NCI-H774 (cell line): ENCODE results near the gene JSRP1.

ENCODE experiments used
- DNase-seq: peaks from one replicate; lab custom pipeline; 2025; lab: John Stamatoyannopoulos, UW

JSRP1 gene, protein sequence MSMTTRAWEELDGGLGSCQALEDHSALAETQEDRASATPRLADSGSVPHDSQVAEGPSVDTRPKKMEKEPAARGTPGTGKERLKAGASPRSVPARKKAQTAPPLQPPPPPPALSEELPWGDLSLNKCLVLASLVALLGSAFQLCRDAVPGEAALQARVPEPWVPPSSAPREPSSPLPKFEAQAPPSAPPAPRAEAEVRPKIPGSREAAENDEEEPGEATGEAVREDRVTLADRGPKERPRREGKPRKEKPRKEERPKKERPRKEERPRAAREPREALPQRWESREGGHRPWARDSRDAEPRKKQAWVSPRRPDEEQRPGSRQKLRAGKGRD

DNA sequence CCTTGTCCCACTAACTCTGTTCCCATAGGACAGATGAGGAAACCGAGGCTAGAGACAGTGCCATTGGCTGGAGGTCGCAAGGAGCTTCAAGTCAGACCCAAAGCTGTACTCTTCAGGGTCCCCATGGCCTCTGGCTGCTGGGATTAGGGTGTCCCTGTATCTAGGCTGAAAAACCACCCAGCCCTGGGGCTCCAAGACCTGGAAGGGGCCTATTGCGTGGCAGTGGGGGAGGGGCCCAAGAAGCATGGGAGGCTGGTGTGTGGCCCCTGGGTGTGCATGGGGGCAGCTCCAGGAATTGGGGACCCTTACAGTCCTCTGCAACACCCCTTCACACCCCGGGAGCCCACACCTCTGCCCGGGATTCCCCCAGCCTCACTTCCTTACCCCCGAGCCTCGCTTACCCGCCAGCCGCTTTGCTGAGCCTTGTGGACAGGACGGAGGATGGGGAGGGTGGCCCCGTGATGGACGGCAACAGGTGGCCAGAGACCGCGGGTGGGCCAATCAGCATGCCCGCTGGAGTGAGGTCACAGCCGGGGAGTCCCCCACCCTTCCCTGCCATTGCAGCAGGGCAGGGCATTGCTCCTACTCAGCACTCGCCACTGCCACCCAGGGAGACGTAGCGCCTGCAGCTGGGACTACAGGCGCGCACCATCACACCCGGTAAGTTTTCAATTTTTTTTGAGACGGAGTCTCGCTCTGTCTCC, at the start of gene JSRP1:
JSRP1 (minus strand) TSS at position 436 of the 704 bp plus-strand sequence. CDS start 1,103 bp downstream, outside the sequence.
- DNase-seq: peak; percentile 89

DNA sequence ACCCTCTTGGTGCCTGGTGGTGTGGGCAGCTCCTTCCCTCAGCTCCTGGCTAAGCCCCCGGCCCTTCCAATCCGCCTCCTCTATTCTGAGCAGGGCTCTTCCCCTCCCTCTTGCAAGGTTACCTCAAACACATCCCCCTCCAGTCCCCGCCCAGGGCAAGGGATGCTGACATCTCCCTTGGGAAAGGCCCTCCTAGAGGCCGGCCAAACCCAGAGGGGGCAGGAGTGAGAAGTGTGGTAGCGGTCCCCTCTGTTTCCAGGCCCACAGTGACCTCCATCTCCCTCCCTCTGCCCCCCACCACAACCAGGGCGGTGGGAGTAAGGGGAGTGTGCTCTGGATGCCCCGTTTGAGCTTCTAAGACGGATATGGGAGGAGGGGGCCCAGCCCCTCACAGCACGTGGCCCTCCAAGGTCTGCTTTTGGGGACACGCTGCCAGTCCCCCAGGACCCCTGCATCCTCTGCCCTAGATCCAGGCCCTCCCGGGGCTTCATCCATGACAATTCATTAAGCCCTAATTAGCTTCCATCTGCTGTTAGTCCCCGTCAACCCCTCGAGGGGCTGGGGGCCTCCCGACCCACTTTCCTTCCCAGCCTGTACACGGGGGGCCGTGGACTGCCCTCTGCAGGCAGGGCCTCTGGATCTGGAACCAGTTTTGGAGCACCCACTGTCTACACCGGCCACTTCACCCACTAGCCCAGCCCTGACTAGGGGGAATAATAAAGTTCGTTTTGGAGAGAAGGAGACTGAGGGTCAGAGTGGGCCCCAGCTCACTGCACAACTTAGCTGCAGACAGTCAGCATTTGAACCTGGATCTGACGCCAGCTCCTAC, 49.4 kb upstream of the JSRP1 start:
- DNase-seq: no peak

DNA sequence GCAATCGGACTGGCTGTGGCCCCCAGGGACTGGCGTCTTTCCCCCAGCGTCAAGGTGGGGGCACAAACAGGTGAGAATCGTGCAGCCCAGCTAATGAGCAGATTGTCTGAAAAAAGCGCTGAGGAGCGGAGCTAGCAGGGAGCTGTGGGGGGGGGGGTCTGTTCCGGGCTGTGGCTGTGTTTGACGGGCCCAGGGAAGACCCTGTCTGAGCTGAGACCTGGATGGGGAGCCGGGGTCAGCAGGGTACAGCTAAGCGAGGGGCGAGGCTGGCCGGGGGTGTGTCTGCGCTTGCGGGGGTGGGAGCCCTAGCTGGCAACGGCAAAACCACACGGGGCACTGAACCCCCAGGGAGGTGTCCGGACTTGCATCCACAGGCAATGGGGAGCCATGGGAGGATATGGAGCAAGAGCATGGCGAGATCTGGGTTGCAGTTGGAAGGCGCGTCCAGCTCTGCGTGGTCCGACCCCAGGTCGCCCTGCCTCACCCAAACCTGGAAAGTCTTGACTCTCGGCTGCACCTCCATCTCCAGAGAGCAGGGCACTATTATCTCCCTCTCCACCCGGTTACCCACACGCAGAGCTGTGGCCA, 47.1 kb upstream of the JSRP1 start:
- DNase-seq: no peak

DNA sequence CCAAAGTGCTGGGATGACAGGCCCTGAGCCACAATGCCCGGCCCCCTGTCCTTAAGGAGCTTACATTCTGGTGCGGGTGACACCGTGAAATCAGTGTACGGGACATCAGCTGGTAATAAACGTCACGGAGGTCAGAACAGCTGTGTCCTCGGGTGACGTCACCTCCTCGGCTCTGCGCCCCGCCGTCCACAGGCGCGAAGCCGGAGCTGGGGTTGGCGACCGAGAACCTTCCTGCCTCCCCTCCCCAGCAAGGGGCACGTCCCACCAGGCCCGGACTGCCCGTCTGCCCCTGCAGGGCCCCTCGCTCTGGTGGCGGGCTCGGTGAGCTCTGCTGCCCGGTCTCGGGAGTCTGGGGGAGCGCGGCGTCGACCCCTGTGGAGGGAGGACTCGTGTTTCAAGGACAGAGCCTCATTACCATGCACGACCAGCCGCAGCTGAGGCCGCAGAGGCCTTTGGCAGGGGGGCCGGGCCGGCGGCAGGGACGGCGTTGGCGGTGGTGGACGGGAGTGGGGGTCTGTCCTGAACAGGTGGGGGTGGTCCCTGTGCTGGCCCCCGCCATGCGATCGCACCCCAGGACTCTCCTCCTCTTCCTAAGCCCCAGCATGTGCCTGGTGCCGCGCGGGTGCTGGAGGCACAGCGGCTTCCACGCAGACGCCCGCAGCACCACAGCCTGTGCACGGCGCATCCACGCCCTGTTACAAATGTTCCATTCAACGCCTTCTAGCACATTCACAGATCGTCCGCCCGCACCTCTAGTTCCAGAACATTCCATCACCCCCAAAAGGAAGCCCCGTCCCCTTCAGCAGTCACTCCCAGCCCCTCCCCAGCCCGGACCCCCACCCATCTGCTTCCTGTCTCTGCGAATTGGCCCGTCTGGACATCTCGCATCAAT, 46.3 kb upstream of the JSRP1 start:
- DNase-seq: no peak

DNA sequence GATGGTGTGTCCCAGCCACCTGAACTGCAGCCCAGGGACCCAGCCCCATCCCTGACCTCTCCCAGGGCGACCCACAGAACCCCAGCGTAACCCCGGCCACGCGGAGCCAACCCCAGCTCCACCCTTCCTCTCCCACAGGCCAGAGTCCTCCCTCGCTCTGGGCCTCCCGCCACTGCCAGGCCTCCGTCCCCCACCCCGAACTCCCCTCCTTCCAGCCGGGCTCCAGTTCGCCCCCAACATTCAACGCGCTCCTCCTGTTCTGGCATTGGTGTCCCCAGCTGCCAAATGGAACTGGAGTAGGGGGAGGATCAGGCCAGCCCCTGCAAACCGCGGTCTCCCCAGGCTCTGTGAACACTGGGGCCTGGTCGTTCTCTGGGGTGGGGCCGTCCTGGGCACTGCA, 44.3 kb upstream of the JSRP1 start:
- no peak for DNase-seq

DNA sequence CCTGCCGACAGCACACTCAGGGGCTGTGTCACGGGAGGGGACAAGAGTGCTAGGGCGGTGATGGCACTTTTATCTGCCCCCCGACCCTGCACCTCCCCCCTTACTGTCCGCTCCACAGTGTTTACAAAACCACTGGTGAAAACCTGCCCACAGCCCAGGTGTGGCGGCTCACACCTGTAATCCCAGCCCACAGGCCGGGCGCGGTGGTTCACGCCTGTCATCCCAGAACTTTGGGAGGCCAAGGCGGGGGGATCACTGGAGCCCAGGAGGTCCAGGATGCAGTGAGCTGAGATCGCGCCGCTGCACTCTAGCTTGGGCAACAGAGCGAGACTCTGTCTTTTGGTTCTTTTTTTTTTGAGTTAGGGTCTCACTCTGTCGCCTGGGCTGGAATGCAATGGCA, 39.9 kb upstream of the JSRP1 start:
- no peak for DNase-seq

DNA sequence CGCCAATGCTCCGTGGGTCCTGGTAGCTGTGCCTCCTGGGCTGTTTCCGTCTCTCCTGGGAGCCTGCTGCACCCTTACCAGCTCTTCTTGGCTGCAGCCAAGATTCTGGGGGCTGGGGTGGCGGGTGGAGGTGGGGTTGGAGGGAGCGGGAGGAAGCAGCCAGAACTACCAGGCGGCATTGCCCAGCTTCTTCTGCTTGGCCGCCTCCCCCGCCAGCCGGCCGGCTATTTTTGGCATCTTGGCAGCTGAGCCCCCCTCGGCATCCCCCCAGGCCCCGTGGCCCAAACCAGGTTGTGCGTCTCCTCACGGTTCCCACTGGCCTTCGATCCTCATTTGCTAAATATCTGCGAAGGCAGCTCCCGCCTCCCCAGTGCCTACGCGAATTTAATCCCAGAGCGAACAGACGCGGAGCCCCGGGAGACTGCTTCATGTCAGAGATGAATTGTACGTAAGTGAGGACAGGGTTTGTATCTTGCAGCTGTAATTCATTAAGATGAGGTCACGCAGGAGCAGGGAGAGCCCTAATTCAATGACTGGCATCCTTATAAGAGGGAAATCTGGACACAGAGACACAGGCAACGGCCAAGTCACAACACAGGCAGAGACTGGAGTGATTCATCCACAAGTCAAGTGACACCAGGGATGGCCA, 38.6 kb upstream of the JSRP1 start:
- DNase-seq: no peak

DNA sequence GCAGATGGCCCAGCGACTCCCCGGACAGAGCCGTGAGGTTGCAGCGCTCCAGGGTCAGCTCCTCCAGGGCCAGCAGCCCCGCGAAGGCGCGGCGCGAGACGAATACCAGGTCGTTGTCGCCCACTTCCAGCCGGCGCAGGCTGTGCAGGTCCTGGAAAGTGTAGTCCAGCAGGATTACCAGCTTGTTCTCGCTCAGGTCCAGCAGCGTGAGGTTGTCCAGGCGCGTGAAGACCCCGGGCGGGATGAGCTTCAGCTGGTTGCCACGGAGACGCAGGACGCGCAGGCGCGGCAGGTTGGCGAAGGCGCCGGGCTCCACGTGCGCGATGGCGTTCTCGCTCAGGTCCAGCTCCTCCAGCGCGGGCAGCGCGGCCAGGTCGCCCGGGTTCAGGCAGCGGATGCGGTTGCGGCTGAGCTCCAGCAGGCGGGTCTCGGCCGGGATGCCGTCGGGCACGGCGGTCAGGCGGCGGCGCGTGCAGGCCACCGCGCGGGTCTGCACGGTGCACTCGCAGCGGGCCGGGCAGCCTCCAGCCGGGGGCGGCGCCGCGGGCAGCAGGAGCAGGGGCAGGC, 35.1 kb upstream of the JSRP1 start:
- no peak for DNase-seq

DNA sequence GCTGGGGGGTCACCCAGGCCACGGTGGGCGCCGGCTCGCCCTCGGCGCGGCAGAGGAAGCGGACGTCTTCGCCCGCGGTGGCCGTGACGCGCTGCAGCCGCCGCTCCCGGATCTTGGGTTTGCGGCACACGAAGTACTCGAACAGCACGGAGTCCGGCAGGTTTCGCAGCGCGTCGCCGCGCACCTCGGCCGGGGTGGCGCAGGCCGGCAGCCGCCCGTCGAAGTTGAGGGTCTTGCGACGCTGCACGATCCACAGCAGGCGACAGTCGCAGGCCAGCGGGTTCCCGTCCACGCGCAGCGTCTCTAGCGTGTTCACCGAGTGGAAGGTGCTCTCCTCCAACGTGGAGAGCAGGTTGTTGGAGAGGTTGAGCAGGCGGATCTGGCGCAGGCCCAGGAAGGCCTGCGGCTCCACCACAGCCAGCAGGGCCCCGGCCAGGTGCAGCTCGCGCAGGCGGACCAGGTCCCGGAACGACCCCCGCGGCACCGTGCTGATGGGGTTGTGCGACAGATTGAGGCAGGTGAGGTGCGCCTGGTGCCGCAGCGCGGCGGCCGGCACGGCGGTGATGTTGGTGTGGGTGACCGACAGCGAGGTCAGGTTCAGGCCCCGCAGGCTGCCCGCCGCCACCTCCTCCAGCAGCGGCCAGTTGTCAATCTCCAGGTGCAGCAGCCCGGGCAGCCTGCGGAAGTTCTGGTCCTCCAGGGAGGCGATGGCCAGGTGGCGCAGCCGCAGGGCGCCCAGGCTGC, 34.4 kb upstream of the JSRP1 start:
- DNase-seq: no peak

DNA sequence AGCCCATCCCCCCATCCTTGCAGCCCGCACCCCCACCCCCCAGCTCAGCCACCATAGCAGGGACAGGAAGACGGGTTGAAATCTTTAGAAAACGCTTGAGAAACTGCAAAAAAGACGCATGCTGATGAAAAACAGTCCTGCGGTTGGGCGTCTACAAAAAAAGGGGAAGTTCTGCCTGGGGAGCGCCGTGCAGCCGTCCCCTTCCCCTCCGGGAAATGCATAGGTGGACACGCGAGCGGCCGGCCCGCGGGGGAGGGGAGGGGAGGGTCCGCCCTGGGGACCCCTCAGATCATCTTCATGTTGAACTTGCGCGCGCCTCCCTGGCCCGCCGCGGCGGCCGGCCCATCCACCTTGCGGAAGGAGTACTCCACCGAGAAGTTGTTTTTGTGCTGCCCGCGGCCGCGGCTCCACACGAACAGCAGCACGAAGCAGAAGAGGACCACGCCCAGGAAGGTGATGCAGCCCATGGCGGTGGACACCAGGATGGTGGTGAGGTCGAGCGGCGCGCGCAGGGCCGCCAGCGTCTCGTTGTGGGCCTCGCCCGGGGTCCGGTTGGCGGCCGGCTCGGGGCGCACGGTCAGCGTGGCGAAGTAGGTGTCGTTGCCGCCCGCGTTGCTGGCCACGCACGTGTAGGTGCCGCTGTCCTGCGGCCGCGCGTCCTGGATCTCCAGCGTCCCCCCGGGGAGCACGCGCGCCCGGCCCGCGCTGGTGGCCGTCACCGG, 33.7 kb upstream of the JSRP1 start:
- DNase-seq: no peak

DNA sequence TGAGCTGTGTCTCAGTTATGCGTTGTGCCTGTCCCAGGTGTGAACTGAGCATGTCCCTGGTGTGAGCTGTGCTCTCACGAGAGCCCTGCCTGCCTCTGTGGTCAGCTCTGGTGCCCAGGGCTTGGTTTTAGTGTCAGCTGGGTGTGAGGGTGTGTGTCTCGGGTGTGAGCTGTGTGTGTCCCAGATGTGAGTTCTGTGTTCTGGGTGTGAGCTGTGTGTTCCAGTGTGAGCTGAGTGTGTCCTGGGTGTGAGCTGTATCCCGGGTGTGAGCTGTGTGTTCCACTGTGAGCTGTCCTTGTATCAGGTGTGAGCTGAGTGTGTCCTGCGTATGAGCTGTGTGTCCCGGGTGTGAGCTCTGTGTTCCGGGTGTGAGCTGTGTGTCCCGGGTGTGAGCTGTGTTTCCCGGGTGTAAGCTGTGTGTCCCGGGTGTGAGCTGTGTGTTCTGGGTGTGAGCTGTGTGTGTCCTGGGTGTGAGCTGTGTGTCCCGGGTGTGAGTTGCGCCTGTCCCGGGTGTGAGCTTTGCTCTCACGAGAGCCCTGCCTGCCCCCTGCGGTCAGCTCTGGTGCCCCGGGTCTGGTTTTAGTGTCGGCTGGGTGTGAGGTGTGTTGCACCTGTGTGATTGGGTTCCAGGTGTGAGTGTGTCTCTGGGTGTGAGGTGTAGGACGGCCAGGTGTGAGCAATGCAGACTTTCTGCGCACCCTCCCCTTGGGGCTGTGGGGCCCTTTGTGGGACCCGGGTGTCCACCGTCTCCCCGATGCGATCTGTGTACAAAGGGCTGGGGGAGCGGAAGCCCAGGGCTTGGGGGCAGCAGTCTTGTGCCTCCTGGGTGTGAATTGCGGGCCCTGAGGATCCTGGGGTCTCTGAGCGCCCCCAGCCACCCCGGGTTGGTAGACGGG, 32.8 kb upstream of the JSRP1 start:
- no peak for DNase-seq

DNA sequence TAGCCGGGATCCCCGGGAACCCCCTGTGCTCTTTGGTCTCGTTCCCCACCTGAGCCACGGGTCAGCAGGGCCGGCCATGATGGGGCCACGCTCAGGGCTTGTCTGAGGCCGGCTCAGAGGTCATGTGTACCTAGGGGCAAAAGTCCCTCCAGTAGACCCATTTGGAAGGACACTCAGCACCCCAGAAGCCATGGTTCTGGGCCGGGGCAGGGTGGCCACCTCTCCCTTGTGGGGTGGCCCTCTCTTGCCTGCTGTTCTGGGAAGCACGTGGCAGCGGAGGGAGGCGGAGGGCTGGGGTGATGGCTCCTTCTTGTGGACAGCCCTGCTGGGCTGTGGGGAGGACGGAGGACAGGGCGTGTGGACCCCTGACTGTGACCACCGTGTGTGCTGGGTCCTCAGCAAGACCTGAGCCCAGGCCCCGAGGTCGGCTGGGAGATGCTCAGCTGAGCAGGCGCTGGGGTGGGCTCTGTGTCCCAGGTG, 32.2 kb upstream of the JSRP1 start:
- DNase-seq: no peak

DNA sequence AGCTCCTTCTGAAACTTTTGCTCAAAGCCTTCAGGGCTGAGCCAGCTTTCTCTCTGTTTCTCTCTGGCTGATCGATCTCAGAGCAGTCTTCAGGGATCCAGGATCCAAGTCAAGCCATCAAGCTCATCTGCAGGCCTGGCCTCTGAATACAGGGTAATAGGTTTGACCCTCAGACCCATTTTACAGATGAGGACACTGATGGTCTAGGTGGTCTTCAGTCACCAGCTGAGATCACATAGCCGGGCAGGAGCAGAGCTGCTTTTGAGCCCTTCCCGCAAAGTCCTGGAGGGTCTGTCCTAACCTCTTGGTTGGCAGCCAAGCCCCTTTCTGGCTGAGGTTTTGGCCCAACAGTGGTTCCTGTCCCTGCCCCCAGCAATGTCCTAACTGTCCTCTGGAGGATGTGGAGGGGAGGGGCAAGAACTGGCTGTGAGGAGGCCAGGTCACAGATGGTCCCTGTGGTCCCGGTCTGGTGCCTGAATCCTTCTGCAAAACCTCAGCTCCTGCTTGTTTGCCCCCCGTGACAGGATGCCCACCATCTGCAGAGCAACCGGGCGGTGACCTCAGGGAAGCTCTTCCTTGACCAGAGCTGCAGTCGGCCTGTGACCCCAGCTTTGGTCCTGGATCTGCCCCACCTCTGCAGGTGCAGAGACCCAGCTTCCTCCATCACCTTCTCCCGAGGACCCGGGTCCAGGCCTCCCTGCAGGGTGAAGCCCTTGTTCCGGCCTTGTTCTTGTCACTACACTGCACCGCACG, 31.5 kb upstream of the JSRP1 start:
- no peak for DNase-seq

DNA sequence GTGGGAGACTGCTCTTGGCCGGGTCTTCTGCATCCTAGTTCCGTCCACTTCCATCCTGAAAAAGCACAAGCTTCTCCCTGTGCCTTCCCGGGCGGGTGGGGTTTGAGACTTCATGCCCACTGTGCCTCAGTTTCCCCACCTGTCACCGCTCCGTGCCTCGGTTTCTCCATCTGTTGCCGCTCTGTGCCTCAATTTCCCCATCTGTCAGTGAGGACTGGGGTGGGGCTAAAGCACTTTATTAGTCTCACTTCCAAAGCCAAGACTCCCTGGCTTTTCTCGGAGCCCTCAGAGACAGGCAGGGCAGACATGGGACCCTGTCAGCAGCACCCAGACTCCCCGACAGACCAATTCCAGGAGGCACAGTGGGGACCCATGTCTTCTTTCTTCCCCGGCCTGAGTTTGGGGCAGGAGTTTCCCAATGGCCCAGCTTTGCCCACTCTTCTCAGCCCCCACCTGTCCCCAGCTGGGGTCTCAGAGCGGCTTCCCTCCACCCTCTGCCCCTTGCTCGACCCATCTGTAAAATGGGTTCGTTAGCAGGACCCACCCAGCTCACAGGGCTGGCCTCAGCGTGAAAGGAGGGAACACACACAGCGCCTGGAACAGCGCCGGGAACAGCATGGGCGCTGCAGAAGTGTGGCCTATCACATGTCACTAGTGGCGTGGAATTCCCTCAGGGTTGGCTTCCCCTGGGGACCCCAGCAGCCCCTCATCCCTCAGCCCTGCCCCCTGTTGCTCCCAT, 30.4 kb upstream of the JSRP1 start:
- no peak for DNase-seq

DNA sequence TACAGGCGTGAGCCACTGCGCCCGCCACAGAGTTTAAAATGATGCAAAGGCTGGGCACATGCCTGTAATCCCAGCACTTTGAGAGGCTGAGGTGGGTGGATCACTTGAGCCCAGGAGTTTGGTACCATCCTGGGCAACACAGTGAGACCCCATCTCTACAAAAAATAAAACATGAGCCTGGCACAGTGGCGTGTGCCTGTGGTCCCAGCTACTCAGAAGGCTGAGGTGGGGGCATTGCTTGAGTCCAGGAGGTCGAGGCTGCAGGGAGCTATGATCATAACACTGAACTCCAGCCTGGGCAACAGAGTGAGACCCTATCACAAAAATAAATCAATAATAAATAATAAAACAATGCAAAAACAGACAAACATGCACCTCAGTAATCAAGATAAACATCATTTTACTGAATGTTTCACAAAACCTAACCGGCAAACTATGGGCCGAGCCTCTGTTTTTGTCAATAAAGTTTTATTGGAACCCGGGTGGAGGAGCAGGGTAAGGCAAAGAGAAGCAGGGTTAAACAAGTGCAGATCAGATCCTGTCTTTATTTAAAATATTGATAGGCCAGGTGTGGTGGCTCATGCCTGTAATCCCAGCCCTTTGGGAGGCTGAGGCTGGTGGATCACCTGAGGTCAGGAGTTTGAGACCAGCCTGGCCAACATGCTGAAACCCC, 27.8 kb upstream of the JSRP1 start:
- DNase-seq: no peak

DNA sequence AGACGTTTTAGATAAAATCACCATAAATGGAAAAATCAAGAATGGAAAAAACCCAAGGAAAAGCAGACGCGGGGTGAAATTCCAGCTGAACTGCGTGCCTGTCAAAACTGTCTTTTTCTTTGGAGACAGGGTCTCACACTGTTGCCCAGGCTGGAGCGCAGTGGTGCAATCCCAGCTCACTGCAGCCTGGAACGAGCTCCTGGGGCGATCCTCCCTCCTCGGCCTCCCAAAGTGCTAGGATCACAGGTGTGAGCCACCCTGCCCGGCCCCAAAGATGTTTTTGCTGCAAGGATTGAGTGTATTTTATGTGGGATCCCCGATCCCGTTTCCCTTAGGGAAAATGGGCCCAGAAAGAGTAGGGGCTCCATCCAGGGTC, 26.6 kb upstream of the JSRP1 start:
- no peak for DNase-seq
